ENCODE data around the gene GADD45G.

Gene GADD45G

GRCh38 chr9:89586311-89586710, 18.5 kb upstream of the GADD45G start:
- no peak overlapping the region for H3K27ac ChIP-seq
- no peak for TF ChIP-seq ZFX (IDR thresholded peaks at IDR 0.05; ENCODE audit: borderline replicate concordance)
- TF ChIP-seq CTCF (IDR thresholded peaks at IDR 0.05), result no peak

- no peak overlapping the region for H3K27ac ChIP-seq
- TF ChIP-seq CTCF (IDR thresholded peaks at IDR 0.05), result no peak
- no peak for TF ChIP-seq ZFX (IDR thresholded peaks at IDR 0.05; ENCODE audit: borderline replicate concordance)
Observed at GRCh38 chr9:89588271-89588879, 16.4 kb upstream of the GADD45G start.

- no peak for TF ChIP-seq ZFX (IDR thresholded peaks at IDR 0.05; ENCODE audit: borderline replicate concordance)
- TF ChIP-seq CTCF (IDR thresholded peaks at IDR 0.05), result no peak
- no peak overlapping the region for H3K27ac ChIP-seq
Observed at GRCh38 chr9:89590415-89590814, 14.4 kb upstream of the GADD45G start.

- TF ChIP-seq ZFX (IDR thresholded peaks at IDR 0.05; ENCODE audit: borderline replicate concordance), result no peak
- TF ChIP-seq CTCF (IDR thresholded peaks at IDR 0.05), result no peak
- no peak overlapping the region for H3K27ac ChIP-seq
Observed at GRCh38 chr9:89591274-89592212, 13.3 kb upstream of the GADD45G start.

GRCh38 chr9:89592213-89592815, 12.5 kb upstream of the GADD45G start:
- H3K27ac ChIP-seq, result no peak overlapping the region
- TF ChIP-seq CTCF (IDR thresholded peaks at IDR 0.05), result no peak
- no peak for TF ChIP-seq ZFX (IDR thresholded peaks at IDR 0.05; ENCODE audit: borderline replicate concordance)

GRCh38 chr9:89592963-89593726, 11.7 kb upstream of the GADD45G start:
- H3K27ac ChIP-seq, result no peak overlapping the region
- TF ChIP-seq CTCF (IDR thresholded peaks at IDR 0.05) (no peak), ZFX (IDR thresholded peaks at IDR 0.05; ENCODE audit: borderline replicate concordance) (no peak)
